ENCODE data around the gene EIF4G3. TPM values are rescaled to one million over a fixed set of nuclear protein-coding genes. Genes with fewer than 3 reads are reported as not detected.

EIF4G3 gene
- polyA plus RNA-seq, 1 of the 3 experiments (the other 2 are of a cell fraction): 32.0 TPM

DNA sequence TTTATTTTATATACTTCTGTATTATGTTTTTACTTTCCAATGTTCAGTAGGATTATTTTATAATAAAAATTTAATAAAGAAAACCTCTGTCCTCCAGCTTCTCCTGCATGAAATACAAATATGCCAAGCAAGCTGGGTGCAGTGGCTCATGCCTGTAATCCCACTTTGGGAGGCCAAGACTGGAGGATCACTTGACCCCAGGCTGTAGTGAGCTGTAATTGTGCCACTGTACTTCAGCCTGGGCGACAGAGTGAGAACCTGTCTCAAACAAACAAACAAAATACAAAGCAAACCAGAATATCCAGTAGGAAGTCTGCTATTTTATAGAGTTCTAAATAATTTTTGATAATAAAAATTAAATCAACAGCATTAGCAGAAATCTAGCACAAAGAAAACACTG, 168.8 kb downstream of the EIF4G3 start:
- DNase-seq: no peak
- Histone ChIP-seq H3K9me2 (no peaks in the 10 kb centered on the region), H2AFZ (ENCODE audit: low read depth) (no peak overlapping the region), H3K4me1 (ENCODE audit: control insufficient read depth in 1 of 2, insufficient read depth in 2 of 2, low read depth in 1 of 2, low read length in 1 of 2) (peaks cover 0 to 10% of the 10 kb centered on the region in 2 experiments; a peak in 3 of 4 replicates), H3K27ac (ENCODE audit: low read depth in 2 of 2, low read length in 1 of 2) (no peak overlapping the region), H3F3A (replicated peaks; ENCODE audit: insufficient read depth) (peaks cover 3% of the 10 kb centered on the region), H4K20me1 (ENCODE audit: insufficient read depth) (peaks cover 37% of the 10 kb centered on the region), H3K9ac (no peak overlapping the region), H3K9me3 (no peaks in the 10 kb centered on the region), H3K36me3 (replicated peaks in 1 of 2; ENCODE audit: control insufficient read depth in 1 of 2, insufficient read depth in 2 of 2, low read length in 1 of 2) (peaks cover 0 to 1% of the 10 kb centered on the region in 2 experiments), H3K79me2 (ENCODE audit: insufficient read depth) (peaks cover 72% of the 10 kb centered on the region), H3K27me3 (ENCODE audit: insufficient read depth) (no peaks in the 10 kb centered on the region), H3K4me2 (no peak overlapping the region), H3K4me3 (ENCODE audit: low read depth in 2 of 2, low read length in 1 of 2) (no peak overlapping the region)
- TF ChIP-seq, protein P1, sequence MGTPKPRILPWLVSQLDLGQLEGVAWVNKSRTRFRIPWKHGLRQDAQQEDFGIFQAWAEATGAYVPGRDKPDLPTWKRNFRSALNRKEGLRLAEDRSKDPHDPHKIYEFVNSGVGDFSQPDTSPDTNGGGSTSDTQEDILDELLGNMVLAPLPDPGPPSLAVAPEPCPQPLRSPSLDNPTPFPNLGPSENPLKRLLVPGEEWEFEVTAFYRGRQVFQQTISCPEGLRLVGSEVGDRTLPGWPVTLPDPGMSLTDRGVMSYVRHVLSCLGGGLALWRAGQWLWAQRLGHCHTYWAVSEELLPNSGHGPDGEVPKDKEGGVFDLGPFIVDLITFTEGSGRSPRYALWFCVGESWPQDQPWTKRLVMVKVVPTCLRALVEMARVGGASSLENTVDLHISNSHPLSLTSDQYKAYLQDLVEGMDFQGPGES (IDR thresholded peaks at IDR 0.05; ENCODE audit: low read depth, low read length): no peak
- TF ChIP-seq FOXJ3 (CRISPR knock-in tag; IDR thresholded peaks at IDR 0.05) (no peak), SIN3A (IDR thresholded peaks at IDR 0.05; ENCODE audit: borderline replicate concordance, low read depth, low read length) (no peak), TEAD4 (IDR thresholded peaks at IDR 0.05; ENCODE audit: borderline replicate concordance, insufficient read depth) (no peak), MEF2A (IDR thresholded peaks at IDR 0.05; ENCODE audit: borderline replicate concordance, low read depth) (no peak), USF1 (IDR thresholded peaks at IDR 0.05; ENCODE audit: borderline replicate concordance, low read depth) (no peak), ELF1 (IDR thresholded peaks at IDR 0.05) (no peak), REST (IDR thresholded peaks at IDR 0.05; ENCODE audit: low read depth, low read length) (no peak), PBX3 (IDR thresholded peaks at IDR 0.05) (no peak)
- TF ChIP-seq, protein P2, sequence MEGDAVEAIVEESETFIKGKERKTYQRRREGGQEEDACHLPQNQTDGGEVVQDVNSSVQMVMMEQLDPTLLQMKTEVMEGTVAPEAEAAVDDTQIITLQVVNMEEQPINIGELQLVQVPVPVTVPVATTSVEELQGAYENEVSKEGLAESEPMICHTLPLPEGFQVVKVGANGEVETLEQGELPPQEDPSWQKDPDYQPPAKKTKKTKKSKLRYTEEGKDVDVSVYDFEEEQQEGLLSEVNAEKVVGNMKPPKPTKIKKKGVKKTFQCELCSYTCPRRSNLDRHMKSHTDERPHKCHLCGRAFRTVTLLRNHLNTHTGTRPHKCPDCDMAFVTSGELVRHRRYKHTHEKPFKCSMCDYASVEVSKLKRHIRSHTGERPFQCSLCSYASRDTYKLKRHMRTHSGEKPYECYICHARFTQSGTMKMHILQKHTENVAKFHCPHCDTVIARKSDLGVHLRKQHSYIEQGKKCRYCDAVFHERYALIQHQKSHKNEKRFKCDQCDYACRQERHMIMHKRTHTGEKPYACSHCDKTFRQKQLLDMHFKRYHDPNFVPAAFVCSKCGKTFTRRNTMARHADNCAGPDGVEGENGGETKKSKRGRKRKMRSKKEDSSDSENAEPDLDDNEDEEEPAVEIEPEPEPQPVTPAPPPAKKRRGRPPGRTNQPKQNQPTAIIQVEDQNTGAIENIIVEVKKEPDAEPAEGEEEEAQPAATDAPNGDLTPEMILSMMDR (IDR thresholded peaks at IDR 0.05): no peak
- POLR2A ChIA-PET: no interaction called here
- WGBS (ENCODE audit: low lambda C conversion rate): 96% methylated on average over 1 of the region's 1 CpG
- CTCF ChIA-PET: interaction anchor here (1.1 to 2.2 kb wide), 2 partner anchors 40 to 187 kb away, joined by 3 to 6 read pairs; no protein-coding TSS in a partner anchor
